ENCODE results near the gene NXPH1. TPM values are rescaled to one million over a fixed set of nuclear protein-coding genes. Genes with fewer than 3 reads are reported as not detected.

Gene NXPH1
- total and polyA plus RNA-seq, 9 of the 15 experiments (the other 6 are each of a cell fraction or from before 2014, with no cell fraction given), result 0.16 TPM; not detected in 8

DNA sequence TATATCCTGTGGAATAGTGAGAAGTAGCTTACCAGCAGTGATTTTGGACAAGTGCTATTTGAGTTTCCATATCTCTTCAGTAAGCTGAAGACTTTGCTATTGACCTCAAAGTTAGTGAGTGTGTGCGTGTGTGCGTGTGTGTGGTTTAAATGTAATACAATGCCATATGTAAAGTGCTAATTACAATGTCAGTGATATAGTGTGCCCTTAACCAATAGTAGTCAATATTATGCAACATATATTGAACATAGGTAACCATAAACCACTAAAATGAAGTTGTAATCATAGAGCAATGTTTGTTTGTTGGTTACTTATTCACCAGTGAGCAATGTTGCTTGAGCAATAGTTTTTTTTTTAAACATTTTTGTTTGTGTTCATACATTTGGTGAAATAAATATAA lies 309.4 kb downstream of the NXPH1 start (continued):
- TF ChIP-seq, protein P1, sequence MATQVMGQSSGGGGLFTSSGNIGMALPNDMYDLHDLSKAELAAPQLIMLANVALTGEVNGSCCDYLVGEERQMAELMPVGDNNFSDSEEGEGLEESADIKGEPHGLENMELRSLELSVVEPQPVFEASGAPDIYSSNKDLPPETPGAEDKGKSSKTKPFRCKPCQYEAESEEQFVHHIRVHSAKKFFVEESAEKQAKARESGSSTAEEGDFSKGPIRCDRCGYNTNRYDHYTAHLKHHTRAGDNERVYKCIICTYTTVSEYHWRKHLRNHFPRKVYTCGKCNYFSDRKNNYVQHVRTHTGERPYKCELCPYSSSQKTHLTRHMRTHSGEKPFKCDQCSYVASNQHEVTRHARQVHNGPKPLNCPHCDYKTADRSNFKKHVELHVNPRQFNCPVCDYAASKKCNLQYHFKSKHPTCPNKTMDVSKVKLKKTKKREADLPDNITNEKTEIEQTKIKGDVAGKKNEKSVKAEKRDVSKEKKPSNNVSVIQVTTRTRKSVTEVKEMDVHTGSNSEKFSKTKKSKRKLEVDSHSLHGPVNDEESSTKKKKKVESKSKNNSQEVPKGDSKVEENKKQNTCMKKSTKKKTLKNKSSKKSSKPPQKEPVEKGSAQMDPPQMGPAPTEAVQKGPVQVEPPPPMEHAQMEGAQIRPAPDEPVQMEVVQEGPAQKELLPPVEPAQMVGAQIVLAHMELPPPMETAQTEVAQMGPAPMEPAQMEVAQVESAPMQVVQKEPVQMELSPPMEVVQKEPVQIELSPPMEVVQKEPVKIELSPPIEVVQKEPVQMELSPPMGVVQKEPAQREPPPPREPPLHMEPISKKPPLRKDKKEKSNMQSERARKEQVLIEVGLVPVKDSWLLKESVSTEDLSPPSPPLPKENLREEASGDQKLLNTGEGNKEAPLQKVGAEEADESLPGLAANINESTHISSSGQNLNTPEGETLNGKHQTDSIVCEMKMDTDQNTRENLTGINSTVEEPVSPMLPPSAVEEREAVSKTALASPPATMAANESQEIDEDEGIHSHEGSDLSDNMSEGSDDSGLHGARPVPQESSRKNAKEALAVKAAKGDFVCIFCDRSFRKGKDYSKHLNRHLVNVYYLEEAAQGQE (IDR thresholded peaks at IDR 0.05; ENCODE audit: borderline replicate concordance), result no peak
- TF ChIP-seq, protein P1 (CRISPR knock-in tag; IDR thresholded peaks at IDR 0.05; ENCODE audit: low read depth), result no peak
- TF ChIP-seq ZC3H11A (IDR thresholded peaks at IDR 0.05; ENCODE audit: low read depth, low read length), result no peak
- TF ChIP-seq TAF9B (IDR thresholded peaks at IDR 0.05; ENCODE audit: partially characterized antibody), result no peak
- TF ChIP-seq ZKSCAN8 (CRISPR knock-in tag; IDR thresholded peaks at IDR 0.05), result no peak
